Liver (tissue), 9 donors: ENCODE measurements around the gene NCOR2. TPM values are rescaled to one million over a fixed set of nuclear protein-coding genes. Genes with fewer than 3 reads are reported as not detected.

Experiments
- DNase-seq: peaks from one replicate; pipeline ENCODE4 v3.0.0-alpha.2; 2017; ENCODE audit warnings: low spot score
- H3K27ac ChIP-seq, 2 donors: one replicate each; pipeline ENCODE4 v1.7.0; 2013; ENCODE audit warnings: inconsistent platforms in 2 of 2, low read length in 2 of 2, control low read depth in 1 of 2, low read depth in 1 of 2, mild to moderate bottlenecking in 1 of 2
- H3K27me3 ChIP-seq, 4 donors: one replicate each; pipeline versions ENCODE4 v1.6.1 to v1.7.0; 2013; ENCODE audit warnings: low read length in 3 of 4, inconsistent platforms in 1 of 4, mild to moderate bottlenecking in 1 of 4, moderate library complexity in 1 of 4; ENCODE audit not compliant: control insufficient read depth in 4 of 4, insufficient read depth in 4 of 4
- H3K36me3 ChIP-seq, 4 donors: one replicate each; pipeline versions ENCODE4 v1.6.1 to v1.7.0; 2013; ENCODE audit warnings: low read length in 3 of 4, mild to moderate bottlenecking in 3 of 4, low read depth in 1 of 4, moderate library complexity in 1 of 4; ENCODE audit not compliant: control insufficient read depth in 4 of 4, insufficient read depth in 3 of 4
- H3K4me1 ChIP-seq, 4 donors: one replicate each; pipeline versions ENCODE4 v1.6.1 to v1.7.0; 2013; ENCODE audit warnings: low read length in 3 of 4, mild to moderate bottlenecking in 3 of 4, moderate library complexity in 1 of 4; ENCODE audit not compliant: control insufficient read depth in 4 of 4, insufficient read depth in 4 of 4
- H3K4me3 ChIP-seq, 3 donors: one replicate each; pipeline versions ENCODE4 v1.6.1 to v1.7.0; 2013; ENCODE audit warnings: low read length in 3 of 3, control low read depth in 1 of 3, low read depth in 1 of 3, mild to moderate bottlenecking in 1 of 3
- H3K9ac ChIP-seq, 2 donors: one replicate each; pipeline ENCODE4 v1.7.0; 2013; ENCODE audit warnings: low read length in 2 of 2, mild to moderate bottlenecking in 2 of 2, moderate library complexity in 2 of 2, control low read depth in 1 of 2, low read depth in 1 of 2
- H3K9me3 ChIP-seq, 4 donors: one replicate each; pipeline versions ENCODE4 v1.6.1 to v1.7.0; 2013; ENCODE audit warnings: low read length in 3 of 4; ENCODE audit not compliant: control insufficient read depth in 4 of 4
- CTCF ChIP-seq: fragments of 150-350 bp; IDR thresholded peaks from 2 replicates; pipeline ENCODE4 v1.5.1; 2017; ENCODE audit warnings: improper control_type of control experiment, low read depth, low read length; ENCODE audit not compliant: missing input control
- EGR1 ChIP-seq, 2 donors: IDR thresholded peaks; 2 replicates each; pipeline ENCODE4 v1.6.1; 2016 to 2018; ENCODE audit warnings: antibody characterized with exemption in 2 of 2, low read depth in 2 of 2
- FOXA1 ChIP-seq: IDR thresholded peaks from 2 replicates; pipeline ENCODE4 v1.6.1; 2016; ENCODE audit warnings: antibody characterized with exemption
- GABPA ChIP-seq, 2 donors: IDR thresholded peaks in 1 of 2; conservative IDR thresholded peaks in 1 of 2; 2 replicates each; pipeline ENCODE4 v1.6.1; 2016; ENCODE audit warnings: antibody characterized with exemption in 2 of 2, mild to moderate bottlenecking in 1 of 2, moderate library complexity in 1 of 2
- HNF4A ChIP-seq, 2 donors: conservative IDR thresholded peaks; 2 replicates each; pipeline ENCODE4 v1.6.1; 2016; ENCODE audit warnings: antibody characterized with exemption in 2 of 2, mild to moderate bottlenecking in 2 of 2
- HNF4G ChIP-seq: IDR thresholded peaks from 2 replicates; pipeline ENCODE4 v1.6.1; 2016; ENCODE audit warnings: antibody characterized with exemption
- JUND ChIP-seq, 2 donors: IDR thresholded peaks; 2 replicates each; pipeline ENCODE4 v1.6.1; 2016; ENCODE audit warnings: antibody characterized with exemption in 2 of 2
- MAX ChIP-seq: IDR thresholded peaks from 2 replicates; pipeline ENCODE4 v1.6.1; 2016; ENCODE audit warnings: antibody characterized with exemption
- NR2F2 ChIP-seq: IDR thresholded peaks from 2 replicates; pipeline ENCODE4 v1.6.1; 2016; ENCODE audit warnings: antibody characterized with exemption
- RAD21 ChIP-seq, 2 donors: IDR thresholded peaks; 2 replicates each; pipeline ENCODE4 v1.6.1; 2016; ENCODE audit warnings: antibody characterized with exemption in 2 of 2, mild to moderate bottlenecking in 2 of 2
- REST ChIP-seq: IDR thresholded peaks from 2 replicates; pipeline ENCODE4 v1.6.1; 2016; ENCODE audit warnings: antibody characterized with exemption, mild to moderate bottlenecking
- RXRA ChIP-seq, 2 donors: IDR thresholded peaks; 2 replicates each; pipeline ENCODE4 v1.6.1; 2017 to 2018; ENCODE audit warnings: antibody characterized with exemption in 2 of 2, mild to moderate bottlenecking in 1 of 2
- SP1 ChIP-seq: IDR thresholded peaks from 2 replicates; pipeline ENCODE4 v1.6.1; 2018; ENCODE audit warnings: antibody characterized with exemption, mild to moderate bottlenecking
- TAF1 ChIP-seq: conservative IDR thresholded peaks from 2 replicates; pipeline ENCODE4 v1.6.1; 2016; ENCODE audit warnings: antibody characterized with exemption, mild to moderate bottlenecking
- YY1 ChIP-seq: IDR thresholded peaks from 2 replicates; pipeline ENCODE4 v1.6.1; 2016; ENCODE audit warnings: antibody characterized with exemption, mild to moderate bottlenecking
- WGBS: extraction: QIAGEN DNeasy Blood & Tissue Kit; methylation state at CpG from one replicate; pipeline ENCODE4 v1.1.7; 2013; 5-methylcytosine and 5-hydroxymethylcytosine counted together
- polyA plus RNA-seq, 2 donors: library from polyadenylated mRNA; stranded (reverse) in 1 of 2; unstranded in 1 of 2; fragments of 200-250 nt in 1 of 2; fragments of >200 nt in 1 of 2; fragmentation: Nextera tagmentation in 1 of 2; extraction: Ambion mirVana in 1 of 2; gene quantifications; one replicate each; pipeline versions ENCODE4 v1.2.1 to v1.2.3, GENCODE V29; 2013 to 2015
- total RNA-seq, 2 donors: library from RNA; depleted of rRNA; stranded (reverse); fragments of >200 nt; gene quantifications; one replicate each; pipeline ENCODE4 v1.2.3, GENCODE V29; 2014
- TF ChIP-seq, protein P1 (sequence below): IDR thresholded peaks from 2 replicates; pipeline ENCODE4 v1.6.1; 2016; ENCODE audit warnings: antibody characterized with exemption
- donor health status: healthy.
- donor health status: healthy.
- donor health status: healthy.
- donor health status: healthy.
- donor health status: healthy.

Gene NCOR2
- total and polyA plus RNA-seq, 4 donors = 7.9 to 31.6 (median 18.1) TPM

DNA sequence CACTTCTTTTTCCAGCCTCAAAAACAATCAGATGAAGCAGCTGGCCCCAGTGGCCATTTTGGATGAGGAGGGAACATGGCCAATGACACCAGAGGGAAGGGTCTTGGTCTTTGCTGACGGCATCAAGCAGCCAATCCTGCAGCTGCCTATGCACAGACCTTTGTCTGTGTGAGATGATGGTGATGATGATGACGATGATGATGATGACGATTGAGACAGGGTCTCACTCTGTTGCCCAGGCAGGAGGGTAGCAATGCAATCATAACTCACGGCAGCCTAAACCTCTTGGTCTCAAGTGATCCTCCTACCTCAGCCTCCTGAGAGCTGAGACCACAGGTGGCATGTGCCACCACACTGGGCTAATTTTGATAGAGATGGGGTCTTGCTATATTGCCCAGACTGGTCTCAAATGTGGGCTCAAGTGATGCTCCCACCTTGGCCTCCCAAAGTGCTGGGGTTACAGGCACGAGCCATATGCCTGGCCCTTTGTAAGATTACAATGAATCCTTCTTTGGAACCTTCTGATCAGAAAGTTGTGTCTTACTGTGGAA, 26.5 kb upstream of the NCOR2 start:
- TF ChIP-seq RAD21 (IDR thresholded peaks at IDR 0.05) = no peak
- TF ChIP-seq FOXA1 = no peak
- Histone ChIP-seq H3K36me3 (no peaks in the 10 kb centered on the region), H3K9ac (no peak overlapping the region), H3K27ac (no peak overlapping the region), H3K4me1 (no peaks in the 10 kb centered on the region), H3K27me3 (no peaks in the 10 kb centered on the region), H3K4me3 (no peak overlapping the region), H3K9me3 (no peaks in the 10 kb centered on the region)
- DNase-seq = no peak
- 98% methylated on average over 5 of the region's 5 CpGs for WGBS

DNA sequence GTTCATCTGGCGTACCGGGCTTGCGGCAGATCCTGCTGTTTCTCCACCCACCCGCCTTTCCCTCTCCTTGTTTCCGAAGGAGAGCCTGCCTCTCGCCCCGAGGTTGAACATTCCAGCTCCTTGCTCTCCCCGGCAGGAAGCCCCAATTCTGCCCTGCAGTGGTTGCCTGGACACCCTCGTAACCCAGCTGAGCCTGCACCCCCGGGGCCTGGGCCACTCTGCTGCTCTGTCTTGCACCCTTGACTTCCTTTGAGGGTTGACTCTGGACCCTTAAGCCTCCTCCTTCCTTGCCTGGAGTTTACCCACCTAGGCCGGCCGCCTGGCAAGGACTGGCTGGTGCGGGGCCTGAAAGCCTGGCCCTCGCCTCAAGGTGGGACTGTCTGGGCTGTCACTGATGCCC, 25.8 kb upstream of the NCOR2 start:
- TF ChIP-seq EGR1 (IDR thresholded peaks at IDR 0.05; ENCODE audit: low read depth in 2 of 2) = no peak
- no peak for TF ChIP-seq MAX
- no peak for TF ChIP-seq CTCF
- TF ChIP-seq SP1 = no peak
- TF ChIP-seq TAF1 = no peak
- no peak for TF ChIP-seq HNF4A (conservative IDR thresholded peaks at IDR 0.05)
- no peak for TF ChIP-seq REST
- TF ChIP-seq RXRA (IDR thresholded peaks at IDR 0.05) = no peak
- no peak for TF ChIP-seq JUND (IDR thresholded peaks at IDR 0.05)
- no peak for TF ChIP-seq RAD21 (IDR thresholded peaks at IDR 0.05)
- no peak for TF ChIP-seq FOXA1
- TF ChIP-seq GABPA (IDR thresholded peaks at IDR 0.05 in 1 of 2, conservative IDR thresholded peaks at IDR 0.05 in 1 of 2) = no peak
- TF ChIP-seq NR2F2 = no peak
- TF ChIP-seq, protein P1, sequence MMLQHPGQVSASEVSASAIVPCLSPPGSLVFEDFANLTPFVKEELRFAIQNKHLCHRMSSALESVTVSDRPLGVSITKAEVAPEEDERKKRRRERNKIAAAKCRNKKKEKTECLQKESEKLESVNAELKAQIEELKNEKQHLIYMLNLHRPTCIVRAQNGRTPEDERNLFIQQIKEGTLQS = no peak
- TF ChIP-seq YY1 = no peak
- TF ChIP-seq HNF4G = no peak
- Histone ChIP-seq H3K9ac (no peak overlapping the region), H3K36me3 (no peaks in the 10 kb centered on the region), H3K9me3 (no peaks in the 10 kb centered on the region), H3K4me1 (no peaks in the 10 kb centered on the region), H3K4me3 (no peak overlapping the region), H3K27ac (no peak overlapping the region), H3K27me3 (no peaks in the 10 kb centered on the region)
- no peak for DNase-seq
- WGBS = 89% methylated on average over 14 of the region's 14 CpGs
